GM08714 (cell line): ENCODE results near the gene ZNF605.
A peak's percentile ranks its signal among the peaks of the same experiment; 100 is the strongest.
"Not testable (repeated sequence)": the region's sequence is repeated elsewhere in the genome, so short reads cannot be mapped to it uniquely, and the experiment has no call there.

ENCODE experiments used
- H3K4me3 ChIP-seq: fragments of 200-500 bp; sonication (Bioruptor generic); 2 replicates; pipeline ENCODE4 v1.5.1; 2014; ENCODE audit warnings: mild to moderate bottlenecking, low read length, inconsistent platforms
- ZNF274 ChIP-seq: IDR thresholded peaks from 2 replicates; pipeline ENCODE4 v1.6.1; 2012; ENCODE audit warnings: mild to moderate bottlenecking, low read depth, low read length

Gene ZNF605

DNA sequence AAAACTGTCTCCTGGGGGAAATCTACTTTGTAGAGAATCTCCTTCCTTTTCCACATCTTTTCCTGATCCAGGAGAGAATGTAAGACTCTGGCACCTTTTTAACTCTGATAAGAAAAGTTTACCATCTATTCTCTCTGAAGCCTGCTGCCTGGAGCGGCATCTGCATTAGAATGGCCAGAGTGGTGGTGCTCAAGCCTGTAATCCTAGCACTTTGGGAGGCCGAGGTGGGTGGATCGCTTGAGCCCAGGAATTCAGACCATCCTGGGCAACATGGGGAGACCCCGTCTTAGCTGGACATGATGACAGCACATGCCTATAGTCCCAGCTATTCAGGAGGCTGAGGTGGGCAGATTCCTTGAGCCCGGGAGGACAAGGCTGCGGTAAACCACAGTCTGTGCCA, 67.3 kb downstream of the ZNF605 start:
- TF ChIP-seq ZNF274 = no peak
- no peak overlapping the region for H3K4me3 ChIP-seq

DNA sequence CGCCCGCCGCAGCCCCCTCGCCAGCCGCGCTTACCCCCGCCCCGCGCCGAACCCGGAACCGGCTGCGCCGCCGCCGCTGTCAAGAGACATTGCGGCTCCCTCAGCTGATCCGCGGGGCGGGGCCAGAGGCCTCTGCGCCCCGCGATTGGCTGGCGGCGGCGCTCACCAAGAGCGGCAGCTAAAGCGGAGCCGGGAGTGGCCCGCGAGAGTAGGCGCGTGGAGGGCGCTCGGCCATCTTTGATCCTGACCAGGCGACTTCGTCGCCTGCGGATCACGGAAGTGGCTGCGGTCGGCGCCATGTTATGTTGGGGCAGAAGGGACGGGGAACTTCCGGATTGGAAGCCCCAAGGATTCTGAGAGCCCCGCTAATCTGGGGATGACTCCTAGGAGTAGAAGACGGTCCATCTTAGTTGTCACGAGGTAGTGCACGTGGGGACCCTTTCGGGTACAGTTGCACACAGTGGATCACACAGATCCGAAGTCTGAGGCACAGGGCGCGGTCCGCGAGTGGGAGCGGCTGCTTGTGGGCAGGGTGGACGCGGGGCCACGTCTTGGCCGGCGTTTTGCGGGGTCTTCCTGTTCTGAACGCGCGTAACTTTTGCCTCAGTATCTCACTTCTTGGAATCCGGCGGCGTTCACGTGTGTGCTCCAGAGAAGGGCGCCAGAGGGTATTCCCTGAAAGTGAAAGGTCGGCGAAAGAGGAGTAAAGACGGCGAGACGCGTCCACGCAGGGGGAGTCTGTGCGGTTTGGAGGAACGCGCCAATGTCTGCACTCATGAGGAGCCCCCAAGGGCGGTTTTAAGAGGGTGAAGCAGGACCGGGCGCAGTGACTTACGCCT, 68.4 kb downstream of the ZNF605 start, which contains the start of gene CHFR:
Gene CHFR (minus strand): TSS at position 93 of the 839 bp plus-strand sequence. CDS start 277 bp downstream, outside the sequence.
- TF ChIP-seq ZNF274 = no peak
- peak within 1 kb of the TSS; percentile 72 for H3K4me3 ChIP-seq

DNA sequence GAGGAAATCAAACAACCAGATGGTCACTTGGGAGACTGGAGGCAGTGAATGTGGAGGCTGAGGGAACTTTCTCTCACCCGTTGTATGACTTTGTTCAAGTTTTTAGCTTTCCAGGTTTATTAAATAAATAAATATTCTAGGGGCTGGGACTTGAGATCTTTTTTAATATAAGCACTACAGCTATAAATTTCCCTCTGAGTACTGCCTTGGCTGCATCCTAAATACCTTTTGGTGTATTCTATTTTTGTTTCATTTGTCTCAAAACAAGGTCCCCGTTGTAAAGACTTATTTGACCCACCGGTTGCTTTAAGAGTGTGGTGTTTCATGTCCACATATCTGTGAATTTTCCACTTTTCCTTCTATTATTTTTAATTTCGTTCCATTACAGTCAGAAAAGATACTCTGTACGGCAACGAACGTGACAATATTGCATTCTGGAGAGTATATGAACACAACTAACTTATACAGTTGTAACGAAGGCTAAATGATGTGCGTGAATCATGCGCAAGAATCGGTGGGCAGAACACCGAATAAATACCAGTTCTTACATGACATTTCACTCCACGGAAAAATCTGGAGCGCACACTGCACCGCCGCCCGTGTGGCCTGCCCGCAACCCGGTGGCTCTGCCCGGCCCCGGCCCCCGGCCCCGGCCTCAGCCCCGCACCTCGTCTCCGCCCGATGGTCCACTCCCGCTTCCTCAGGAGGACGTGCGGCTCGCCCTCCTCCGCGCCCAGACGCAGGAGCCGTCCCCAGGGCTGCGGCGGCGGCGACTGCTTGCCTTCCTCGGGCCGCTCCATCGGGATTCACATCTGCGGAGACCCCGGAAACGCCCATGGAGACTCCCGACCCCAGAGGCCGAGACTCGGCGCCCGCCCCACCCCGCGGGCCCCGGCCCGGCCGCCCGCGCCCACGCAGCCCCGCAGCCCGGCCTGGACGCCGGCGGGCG, 69.3 kb downstream of the ZNF605 start:
- H3K4me3 ChIP-seq = peak overlapping the region; percentile 72
- TF ChIP-seq ZNF274 = no peak

DNA sequence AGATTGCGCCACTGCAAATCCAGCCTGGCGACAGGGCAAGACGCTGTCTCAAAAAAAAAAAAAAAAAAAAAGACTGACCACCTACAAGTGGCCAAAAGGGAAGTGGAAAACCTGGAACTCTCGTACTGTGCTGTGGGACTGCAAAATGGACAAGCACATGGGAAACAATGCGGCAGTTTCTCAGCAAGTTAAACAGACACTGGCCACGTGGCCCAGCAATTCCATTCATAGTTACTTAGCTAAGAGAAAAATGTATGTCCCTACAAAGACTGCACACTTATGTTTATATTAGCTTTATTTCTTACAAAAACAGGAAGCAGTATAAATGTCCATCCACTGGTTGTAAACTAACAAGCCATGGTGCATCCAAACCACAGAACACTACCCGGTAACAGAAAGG, 74.3 kb downstream of the ZNF605 start:
- TF ChIP-seq ZNF274 = no peak
- no peak overlapping the region for H3K4me3 ChIP-seq

DNA sequence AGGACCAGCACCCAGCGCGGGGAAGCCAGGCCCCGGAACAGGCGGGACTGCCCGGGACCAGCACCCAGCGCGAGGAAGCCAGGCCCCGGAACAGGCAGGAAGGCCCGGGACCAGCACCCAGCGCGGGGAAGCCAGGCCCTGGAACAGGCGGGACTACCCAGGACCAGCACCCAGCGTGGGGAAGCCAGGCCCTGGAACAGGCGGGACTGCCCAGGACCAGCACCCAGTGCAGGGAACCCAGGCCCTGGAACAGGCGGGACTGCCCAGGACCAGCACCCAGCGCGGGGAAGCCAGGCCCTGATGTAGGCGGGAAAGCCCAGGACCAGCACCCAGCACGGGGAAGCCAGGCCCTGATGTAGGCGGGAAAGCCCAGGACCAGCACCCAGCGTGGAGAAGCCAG, 81.5 kb downstream of the ZNF605 start:
- H3K4me3 ChIP-seq = not testable (repeated sequence)

DNA sequence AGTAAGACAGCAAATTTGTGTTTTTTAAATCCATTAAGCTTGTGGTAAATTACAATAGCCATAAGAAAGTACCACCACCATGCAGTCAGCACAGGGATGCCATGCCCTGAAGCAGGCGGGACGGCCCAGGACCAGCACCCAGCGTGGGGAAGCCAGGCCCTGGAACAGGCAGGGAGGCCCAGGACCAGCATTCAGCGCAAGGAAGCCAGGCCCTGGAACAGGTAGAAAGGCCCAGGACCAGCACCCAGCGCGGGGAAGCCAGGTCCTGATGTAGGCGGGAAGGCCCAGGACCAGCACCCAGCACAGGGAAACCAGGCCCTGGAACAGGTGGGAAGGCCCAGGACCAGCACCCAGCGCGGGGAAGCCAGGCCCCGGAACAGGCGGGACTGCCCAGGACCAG, 81.9 kb downstream of the ZNF605 start:
- no peak overlapping the region for H3K4me3 ChIP-seq
- no peak for TF ChIP-seq ZNF274

DNA sequence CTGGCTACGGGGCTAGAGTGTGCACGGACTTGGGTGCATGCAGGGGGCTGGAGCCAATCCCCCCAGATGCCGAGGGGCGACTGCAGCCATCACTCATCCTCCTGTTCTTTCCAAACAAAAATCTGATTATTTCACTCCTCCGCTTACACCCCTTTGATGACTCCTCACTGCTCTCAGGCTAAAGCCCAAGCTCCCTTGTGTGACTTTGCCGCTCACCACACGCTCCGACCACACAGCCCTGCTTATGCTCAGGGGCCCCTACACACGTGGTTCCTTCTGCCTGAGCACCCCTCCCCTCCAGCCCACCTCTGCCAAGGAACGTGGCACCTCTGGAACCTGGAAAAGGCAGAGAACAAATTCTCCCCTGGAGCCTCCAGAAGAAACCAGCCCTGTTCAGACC, 82.4 kb downstream of the ZNF605 start:
- H3K4me3 ChIP-seq = no peak overlapping the region
- TF ChIP-seq ZNF274 = no peak

DNA sequence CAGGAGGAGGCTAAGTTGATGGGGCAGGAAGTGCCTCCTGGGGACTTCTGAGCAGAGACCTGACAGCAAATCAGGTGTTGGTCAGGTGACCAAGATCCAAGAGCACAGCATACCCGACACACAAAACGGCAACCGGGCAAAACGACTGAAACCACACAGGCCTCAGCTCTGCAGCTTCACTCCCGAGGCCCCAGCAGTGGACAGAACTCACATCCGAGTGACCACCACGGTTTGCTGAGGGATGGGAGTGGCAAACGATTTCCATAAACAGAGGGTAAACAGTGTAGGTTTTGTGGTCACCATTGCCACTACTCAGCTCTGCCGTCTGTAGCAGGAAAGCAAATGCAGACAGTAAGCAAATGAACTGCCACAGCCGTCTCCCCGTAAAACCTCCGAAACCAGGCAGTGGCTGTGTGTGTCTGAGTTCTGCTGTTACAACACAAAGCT, 83.1 kb downstream of the ZNF605 start:
- H3K4me3 ChIP-seq = no peak overlapping the region
- TF ChIP-seq ZNF274 = no peak

DNA sequence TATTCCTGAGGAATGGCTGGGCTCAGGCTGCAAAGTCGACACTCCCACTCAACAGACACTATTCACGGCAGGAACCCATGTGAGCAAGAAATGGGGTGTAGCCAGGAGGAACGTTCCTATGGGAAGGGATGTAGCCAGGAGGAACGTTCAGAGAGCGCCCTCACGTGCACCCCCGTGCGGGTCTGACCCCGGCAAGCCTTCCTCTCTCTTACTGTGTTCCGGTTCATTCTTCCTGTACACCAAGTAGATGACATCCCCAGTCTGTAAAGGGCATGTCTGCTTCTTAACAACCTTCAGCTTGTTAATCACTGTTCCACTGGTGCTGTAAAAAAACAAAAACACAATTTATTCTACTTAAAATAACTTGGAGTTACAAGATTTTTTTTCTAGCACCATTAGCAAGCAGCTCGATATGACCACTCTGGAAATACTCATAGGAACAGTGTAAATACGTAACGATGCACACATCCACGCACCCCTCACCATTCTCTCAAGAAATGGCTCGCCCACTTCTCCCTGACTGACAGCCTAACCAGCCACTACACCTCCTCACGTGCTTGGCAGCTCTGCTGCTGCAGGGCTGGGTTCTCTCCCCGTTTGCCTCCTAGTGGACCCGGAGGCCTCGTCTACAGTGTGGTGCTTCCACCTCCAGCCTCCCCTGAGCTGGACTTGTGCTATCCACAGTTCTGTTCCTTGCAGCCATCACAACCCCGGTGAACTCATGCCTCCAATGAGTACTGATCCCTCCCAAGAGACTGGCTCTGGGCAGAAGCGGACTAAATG, 83.8 kb downstream of the ZNF605 start:
- H3K4me3 ChIP-seq = no peak overlapping the region
- no peak for TF ChIP-seq ZNF274

DNA sequence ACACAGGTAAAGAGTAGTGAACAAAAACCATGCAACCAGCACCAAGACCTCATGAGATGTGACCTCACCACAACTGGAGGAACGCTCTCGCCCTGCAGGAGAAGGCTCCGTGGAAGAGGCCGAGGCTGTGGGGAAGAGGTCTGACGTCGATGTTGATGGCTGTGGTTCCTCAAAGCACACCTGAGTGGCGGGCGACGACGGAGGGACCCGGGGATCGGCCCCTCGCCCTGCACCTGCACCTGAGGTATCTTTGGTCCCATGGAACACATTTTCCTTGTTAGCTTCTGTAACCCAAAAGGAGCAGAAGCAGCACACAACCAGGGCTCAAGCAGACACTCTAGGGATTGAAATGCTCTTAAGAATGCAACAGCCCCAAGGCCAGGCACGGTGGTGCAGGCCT, 86.6 kb downstream of the ZNF605 start:
- TF ChIP-seq ZNF274 = no peak
- H3K4me3 ChIP-seq = no peak overlapping the region
